CD4-positive, alpha-beta T cell (primary cell): ENCODE data around the gene ICAM1. TPM values are rescaled to one million over a fixed set of nuclear protein-coding genes. Genes with fewer than 3 reads are reported as not detected.

Experiments
- ATAC-seq: fragments of 200-7000 bp; cut with Tn5 transposase; one replicate; pipeline ENCODE4 v1.10.0; 2022; ENCODE audit warnings: mild to moderate bottlenecking; ENCODE audit not compliant: poor library complexity
- CTCF ChIA-PET: fragments of 350-600 bp; sonication (Branson Sonifier 250); formaldehyde crosslinking; loops from one replicate; lab custom pipeline; 2021; ENCODE audit warnings: antibody characterized with exemption, inconsistent platforms; lab: Charles Lee
- POLR2A ChIA-PET: fragments of 350-600 bp; sonication (Branson Sonifier 250); formaldehyde crosslinking; loops from one replicate; lab custom pipeline; 2021; ENCODE audit warnings: antibody characterized with exemption, inconsistent platforms; lab: Charles Lee
- DNase-seq, 14 experiments: peaks; one replicate each; pipeline ENCODE4 v3.0.0-alpha.2; 2013 to 2020; ENCODE audit warnings: mixed read lengths in 2 of 14
- H3K27ac ChIP-seq, 2 donors: one replicate each; pipeline versions ENCODE4 v1.5.1 to v1.7.0; 2013; ENCODE audit warnings: low read length in 2 of 2, low read depth in 1 of 2, mild to moderate bottlenecking in 1 of 2
- H3K27me3 ChIP-seq, 2 experiments: 1 replicate in 1 of 2; 2 replicates in 1 of 2; pipeline versions ENCODE4 v1.6.1 to v1.7.0; 2013; ENCODE audit warnings: low read length in 2 of 2, control low read depth in 1 of 2, mild to moderate bottlenecking in 1 of 2, moderate library complexity in 1 of 2; ENCODE audit not compliant: insufficient read depth in 2 of 2, control insufficient read depth in 1 of 2
- H3K36me3 ChIP-seq: one replicate; pipeline ENCODE4 v1.6.1; 2013; ENCODE audit warnings: low read length, control low read depth; ENCODE audit not compliant: insufficient read depth
- H3K4me1 ChIP-seq: one replicate; pipeline ENCODE4 v1.6.1; 2013; ENCODE audit warnings: low read length, control low read depth; ENCODE audit not compliant: insufficient read depth
- H3K4me3 ChIP-seq: one replicate; pipeline ENCODE4 v1.5.1; 2013; ENCODE audit warnings: mild to moderate bottlenecking, low read length, moderate library complexity
- H3K9me3 ChIP-seq, 2 experiments: 1 replicate in 1 of 2; 2 replicates in 1 of 2; pipeline versions ENCODE4 v1.6.1 to v1.7.0; 2013; ENCODE audit warnings: low read length in 2 of 2, mild to moderate bottlenecking in 2 of 2, control low read depth in 1 of 2, moderate library complexity in 1 of 2; ENCODE audit not compliant: control insufficient read depth in 1 of 2, insufficient read depth in 1 of 2
- H3K27ac Mint-ChIP-seq: one replicate; pipeline ENCODE4 v1.8.0; 2020; ENCODE audit warnings: mixed read lengths
- H3K27me3 Mint-ChIP-seq: one replicate; pipeline ENCODE4 v1.8.0; 2021; ENCODE audit warnings: mixed read lengths
- H3K36me3 Mint-ChIP-seq: one replicate; pipeline ENCODE4 v1.8.0; 2021; ENCODE audit warnings: low read depth, mixed read lengths
- H3K4me1 Mint-ChIP-seq: one replicate; pipeline ENCODE4 v1.8.0; 2021; ENCODE audit warnings: low read depth, mixed read lengths
- H3K4me3 Mint-ChIP-seq: one replicate; pipeline ENCODE4 v1.8.0; 2020; ENCODE audit warnings: mild to moderate bottlenecking, mixed read lengths
- H3K9me3 Mint-ChIP-seq: one replicate; pipeline ENCODE4 v1.8.0; 2020; ENCODE audit warnings: mixed read lengths
- CTCF ChIP-seq: fragments of 200-600 bp; IDR thresholded peaks from one replicate; pipeline ENCODE4 v1.8.0; 2022; ENCODE audit warnings: antibody characterized with exemption, mild to moderate bottlenecking
- intact Hi-C, 2 experiments: fragments of 100-400 bp; cut with DNase I in 1 of 2; cut with micrococcal nuclease in 1 of 2; formaldehyde crosslinking; loops; one replicate each; pipeline versions ENCODE4 v1.15.1 to v1.9.0; 2023 to 2025; cut with DNase I, micrococcal nuclease
- total RNA-seq, 174 experiments: library from RNA in 2 of 174; stranded (reverse) in 2 of 174; gene quantifications; one replicate each; pipeline ENCODE4 v1.2.3 and lab custom pipeline; 2021 to 2026

Gene ICAM1
- total RNA-seq, 2 experiments from 2014 or later: 7.0 to 7.4 TPM

DNA sequence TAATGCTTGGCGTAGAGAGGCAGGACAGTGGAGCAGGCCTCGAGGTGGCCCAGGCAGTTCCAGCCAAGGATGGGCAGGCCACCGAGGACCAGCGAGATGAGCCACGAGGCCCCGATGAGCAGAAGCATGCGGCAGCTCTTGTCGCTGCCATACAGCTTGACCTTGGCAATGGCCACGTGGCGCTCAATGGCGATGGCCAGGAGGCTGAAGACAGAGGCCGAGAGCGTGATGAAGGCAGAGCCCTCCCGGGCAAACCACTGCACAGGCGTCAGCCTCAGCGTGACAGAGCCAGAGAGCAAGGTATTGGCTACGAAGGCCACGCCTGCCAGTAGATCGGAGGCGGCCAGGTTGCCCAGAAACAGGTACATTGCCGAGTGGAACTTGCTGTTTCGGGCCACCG, 46.6 kb upstream of the ICAM1 start:
- DNase-seq (no peak), ATAC-seq (no peak)
- Mint-ChIP-seq H3K27me3 (no peaks in the 10 kb centered on the region), H3K4me1 (peaks cover 14% of the 10 kb centered on the region), H3K9me3 (no peaks in the 10 kb centered on the region), H3K4me3 (no peak overlapping the region), H3K36me3 (peaks cover 8% of the 10 kb centered on the region), H3K27ac (no peak overlapping the region)
- ChIA-PET POLR2A (no interaction called here), CTCF (interaction anchor here (1.3 kb wide), 1 partner anchor 26 kb away, joined by 4 read pairs; no protein-coding TSS in a partner anchor)
- Histone ChIP-seq H3K9me3 (no peaks in the 10 kb centered on the region), H3K27ac (no peak overlapping the region), H3K4me3 (no peak overlapping the region), H3K36me3 (peaks cover 11% of the 10 kb centered on the region), H3K27me3 (no peaks in the 10 kb centered on the region), H3K4me1 (peaks cover 28% of the 10 kb centered on the region)
- TF ChIP-seq CTCF: no peak
- intact Hi-C loops: loop anchor here in 1 of 2 experiments (10.0 kb wide), 1 partner anchor 370 kb away; no protein-coding TSS in a partner anchor

DNA sequence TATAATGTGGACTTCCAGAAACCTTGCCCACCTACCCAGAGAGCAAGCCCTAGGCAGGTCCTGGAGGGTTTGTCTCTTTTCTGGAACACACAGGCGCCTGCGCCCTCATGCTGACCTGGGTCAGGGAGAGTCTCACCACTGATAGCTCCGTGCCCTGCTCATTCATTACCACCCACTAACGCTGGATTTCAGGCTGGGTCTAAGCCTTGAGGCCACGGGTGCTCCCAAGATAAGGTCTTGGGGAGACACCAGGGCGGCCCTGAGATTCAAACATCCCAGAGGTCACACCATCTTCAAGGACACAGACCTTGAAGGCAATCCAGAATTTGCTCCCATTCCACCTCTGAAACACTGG, 44.9 kb upstream of the ICAM1 start:
- no peaks in the 10 kb centered on the region for H3K9me3 Mint-ChIP-seq
- DNase-seq (no peak), ATAC-seq (no peak)
- no peaks in the 10 kb centered on the region for H3K27me3 Mint-ChIP-seq
- H3K4me1 Mint-ChIP-seq: peaks cover 19% of the 10 kb centered on the region
- peaks cover 11% of the 10 kb centered on the region for H3K36me3 ChIP-seq
- ChIA-PET POLR2A (no interaction called here), CTCF (interaction anchor here (0.8 kb wide), 1 partner anchor 20 kb away, joined by 3 read pairs; no protein-coding TSS in a partner anchor)
- no peak overlapping the region for H3K4me3 ChIP-seq
- no peak for TF ChIP-seq CTCF
- H3K27me3 ChIP-seq: no peaks in the 10 kb centered on the region
- H3K4me3 Mint-ChIP-seq: no peak overlapping the region
- peaks cover 8% of the 10 kb centered on the region for H3K36me3 Mint-ChIP-seq
- H3K4me1 ChIP-seq: peaks cover 32% of the 10 kb centered on the region
- H3K27ac Mint-ChIP-seq: no peak overlapping the region
- intact Hi-C loops: loop anchor here in 1 of 2 experiments (10.0 kb wide), 1 partner anchor 371 kb away; no protein-coding TSS in a partner anchor
- H3K9me3 ChIP-seq: no peaks in the 10 kb centered on the region
- no peak overlapping the region for H3K27ac ChIP-seq

GRCh38 chr19:10226376-10227025, 44.4 kb upstream of the ICAM1 start:
- Histone ChIP-seq H3K9me3 (no peaks in the 10 kb centered on the region), H3K36me3 (peaks cover 11% of the 10 kb centered on the region), H3K27ac (no peak overlapping the region), H3K4me1 (peaks cover 34% of the 10 kb centered on the region), H3K27me3 (no peaks in the 10 kb centered on the region), H3K4me3 (no peak overlapping the region)
- no peaks in the 10 kb centered on the region for H3K27me3 Mint-ChIP-seq
- POLR2A ChIA-PET: interaction anchor here (0.6 kb wide), 1 partner anchor 195 kb away, joined by 3 read pairs; no protein-coding TSS in a partner anchor
- no peak for DNase-seq
- H3K9me3 Mint-ChIP-seq: no peaks in the 10 kb centered on the region
- TF ChIP-seq CTCF: no peak
- H3K4me1 Mint-ChIP-seq: peaks cover 21% of the 10 kb centered on the region
- CTCF ChIA-PET: interaction anchor here (0.8 kb wide), 1 partner anchor 19 kb away, joined by 3 read pairs; no protein-coding TSS in a partner anchor
- no peak overlapping the region for H3K4me3 Mint-ChIP-seq
- ATAC-seq: no peak
- intact Hi-C loops: loop anchor here in 1 of 2 experiments (10.0 kb wide), 1 partner anchor 372 kb away; no protein-coding TSS in a partner anchor
- no peak overlapping the region for H3K27ac Mint-ChIP-seq
- H3K36me3 Mint-ChIP-seq: peaks cover 8% of the 10 kb centered on the region
